NB4 (cell line): Measurements from ENCODE around the gene USF2.

Source experiments
- CTCF ChIP-seq: IDR thresholded peaks from one replicate; pipeline ENCODE4 v1.5.1; 2012; ENCODE audit warnings: low read depth, low read length
- MAX ChIP-seq: IDR thresholded peaks from 2 replicates; pipeline ENCODE4 v1.6.1; 2011; ENCODE audit warnings: low read depth, low read length
- MYC ChIP-seq: IDR thresholded peaks from 2 replicates; pipeline ENCODE4 v1.6.1; 2011; ENCODE audit warnings: low read depth, low read length
- POLR2A ChIP-seq: IDR thresholded peaks from 2 replicates; pipeline ENCODE4 v1.6.1; 2011; ENCODE audit warnings: mild to moderate bottlenecking; ENCODE audit not compliant: insufficient read length; ENCODE audit errors: extremely low read depth

GRCh38 chr19:35220315-35220921 is 48.3 kb upstream of the USF2 start:
- TF ChIP-seq CTCF (no peak), POLR2A (no peak), MAX (no peak), MYC (no peak)
